ENCODE results near the gene YPEL3.
A peak's percentile ranks its signal among the peaks of the same experiment; 100 is the strongest.

YPEL3 gene

DNA sequence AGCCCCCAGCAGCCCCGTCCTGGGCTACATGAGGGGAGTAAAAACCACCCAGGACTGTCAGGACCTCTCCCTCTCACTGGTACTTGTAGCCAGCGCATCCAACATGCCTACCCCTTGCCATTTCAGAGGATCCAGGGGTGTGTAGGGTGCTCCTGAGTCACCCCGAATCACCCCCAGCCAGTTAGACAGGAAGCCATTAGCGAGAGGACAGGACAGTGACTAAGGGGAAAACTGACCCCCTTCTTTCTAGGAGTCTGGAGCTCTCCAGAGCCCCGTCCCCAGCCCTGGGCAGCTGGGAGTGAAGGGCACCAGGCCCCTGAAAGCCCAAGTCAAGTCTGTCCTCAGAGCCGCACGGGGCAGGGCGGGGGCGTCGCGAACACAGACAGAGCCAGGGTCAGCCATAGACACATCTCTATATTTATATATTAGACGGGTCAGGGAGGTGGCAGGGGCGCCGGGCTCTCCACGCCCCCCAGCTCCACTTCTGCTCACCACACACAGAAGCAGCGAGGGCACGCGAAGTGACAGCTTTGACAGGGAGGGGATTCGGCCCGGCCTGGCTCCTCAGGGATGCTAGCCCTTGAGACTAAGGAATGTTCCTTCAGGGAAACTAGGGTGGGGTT lies 17.8 kb upstream of the YPEL3 start:
- H2BK120ac ChIP-seq (ENCODE audit: insufficient read depth, low read length, poor library complexity): no peak overlapping the region
- WGBS (ENCODE audit: extremely low coverage, insufficient coverage, insufficient read length): no CpG with 5 or more reads among the region's 20 CpGs
- no peak overlapping the region for H4K91ac ChIP-seq (ENCODE audit: low read depth, low read length)
- H3K27ac ChIP-seq (ENCODE audit: low read depth, low read length): no peak overlapping the region
- peaks cover 7 to 9% of the 10 kb centered on the region in 2 experiments for H3K4me1 ChIP-seq (ENCODE audit: control insufficient read depth in 1 of 2, insufficient read depth in 2 of 2, low read length in 2 of 2)
- no peak overlapping the region for H4K8ac ChIP-seq (ENCODE audit: low read depth, low read length)
- H3K9ac ChIP-seq (ENCODE audit: low read length): no peak overlapping the region
- H3K4ac ChIP-seq (ENCODE audit: low read depth, low read length): no peak overlapping the region
- H2BK12ac ChIP-seq (ENCODE audit: low read length): no peak overlapping the region
- no peak overlapping the region for H3K4me2 ChIP-seq (ENCODE audit: low read length)
- H3K27me3 ChIP-seq (ENCODE audit: insufficient read depth, low read length): no peaks in the 10 kb centered on the region
- no peak overlapping the region for H3K14ac ChIP-seq (ENCODE audit: low read length)
- H2BK5ac ChIP-seq (ENCODE audit: low read depth, low read length, poor library complexity): no peak overlapping the region
- no peak overlapping the region for H3K4me3 ChIP-seq (ENCODE audit: low read depth, low read length)
- no peaks in the 10 kb centered on the region for H3K79me1 ChIP-seq (ENCODE audit: low read length)
- H3K23ac ChIP-seq (ENCODE audit: low read length): no peak overlapping the region
- no peak overlapping the region for H2AFZ ChIP-seq (ENCODE audit: insufficient read depth, low read length, poor library complexity)
- H4K12ac ChIP-seq (ENCODE audit: low read depth, low read length): no peak overlapping the region
- H3K79me2 ChIP-seq (ENCODE audit: control insufficient read depth, insufficient read depth, low read length, poor library complexity): no peaks in the 10 kb centered on the region
- no peak overlapping the region for H2AK5ac ChIP-seq (ENCODE audit: low read length)
- DNase-seq: no peak
- no peak overlapping the region for H3K18ac ChIP-seq (ENCODE audit: low read length)
- no peaks in the 10 kb centered on the region for H3K9me3 ChIP-seq (ENCODE audit: insufficient read depth, low read depth, low read length)
- peaks cover 19 to 24% of the 10 kb centered on the region in 2 experiments for H3K36me3 ChIP-seq (ENCODE audit: control insufficient read depth in 1 of 2, insufficient read depth in 2 of 2, low read length in 2 of 2)

DNA sequence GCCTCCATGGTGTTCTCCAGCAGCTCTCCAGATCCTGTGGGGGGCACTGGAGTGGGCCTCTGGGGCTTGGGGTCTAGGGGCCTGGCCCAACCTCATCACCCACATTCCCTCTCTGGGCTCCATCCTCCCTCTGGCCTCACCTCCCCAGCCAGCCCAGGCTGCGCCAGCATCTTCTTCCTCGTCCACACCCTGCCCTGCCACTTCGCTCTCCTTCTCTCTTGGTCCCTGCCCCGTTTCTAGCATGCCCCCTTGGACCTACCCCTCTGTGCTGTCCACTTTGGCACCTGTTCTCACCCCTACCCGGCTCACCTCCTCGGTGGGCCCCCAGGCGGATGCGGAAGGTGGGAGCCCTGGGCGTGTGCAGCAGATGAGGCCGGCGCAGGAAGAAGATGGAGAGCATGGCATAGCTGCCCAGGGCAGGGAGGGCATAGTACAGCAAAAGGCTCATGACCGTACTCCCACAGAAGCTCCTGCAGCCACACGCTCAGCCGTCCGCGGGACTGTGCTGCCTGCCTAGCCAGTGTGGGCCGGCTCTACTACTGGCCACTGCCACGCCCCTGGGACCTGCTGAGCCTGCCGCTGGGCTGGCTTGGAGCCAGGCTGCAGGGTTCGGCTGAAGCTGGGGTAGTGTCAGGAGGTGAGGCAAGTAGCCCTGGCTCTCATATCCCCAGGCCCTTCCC lies 17.2 kb upstream of the YPEL3 start, which contains the start of gene GDPD3:
GDPD3 (minus strand) TSS at position 507 of the 680 bp plus-strand sequence; CDS start at position 448, 59 bp downstream.
- Histone ChIP-seq H3K14ac (ENCODE audit: low read length) (no peak within 1 kb of the TSS), H2BK5ac (ENCODE audit: low read depth, low read length, poor library complexity) (no peak within 1 kb of the TSS), H4K91ac (ENCODE audit: low read depth, low read length) (no peak within 1 kb of the TSS), H2BK12ac (ENCODE audit: low read length) (no peak within 1 kb of the TSS), H3K27me3 (ENCODE audit: insufficient read depth, low read length) (no peaks in the 10 kb centered on the region), H3K23ac (ENCODE audit: low read length) (no peak within 1 kb of the TSS), H3K4me3 (ENCODE audit: low read depth, low read length) (no peak within 1 kb of the TSS), H3K9me3 (ENCODE audit: insufficient read depth, low read depth, low read length) (no peaks in the 10 kb centered on the region), H3K79me2 (ENCODE audit: control insufficient read depth, insufficient read depth, low read length, poor library complexity) (no peaks in the 10 kb centered on the region), H3K4ac (ENCODE audit: low read depth, low read length) (no peak within 1 kb of the TSS), H2AK5ac (ENCODE audit: low read length) (no peak within 1 kb of the TSS), H2BK120ac (ENCODE audit: insufficient read depth, low read length, poor library complexity) (no peak within 1 kb of the TSS), H3K27ac (ENCODE audit: low read depth, low read length) (no peak within 1 kb of the TSS), H3K4me2 (ENCODE audit: low read length) (no peak within 1 kb of the TSS), H3K36me3 (ENCODE audit: control insufficient read depth in 1 of 2, insufficient read depth in 2 of 2, low read length in 2 of 2) (peaks cover 16 to 23% of the 10 kb centered on the region in 2 experiments), H3K4me1 (ENCODE audit: control insufficient read depth in 1 of 2, insufficient read depth in 2 of 2, low read length in 2 of 2) (peaks cover 3 to 5% of the 10 kb centered on the region in 2 experiments), H3K18ac (ENCODE audit: low read length) (no peak within 1 kb of the TSS), H3K9ac (ENCODE audit: low read length) (no peak within 1 kb of the TSS), H3K79me1 (ENCODE audit: low read length) (no peaks in the 10 kb centered on the region), H4K8ac (ENCODE audit: low read depth, low read length) (no peak within 1 kb of the TSS), H4K12ac (ENCODE audit: low read depth, low read length) (no peak within 1 kb of the TSS), H2AFZ (ENCODE audit: insufficient read depth, low read length, poor library complexity) (no peak within 1 kb of the TSS)
- no CpG with 5 or more reads among the region's 20 CpGs for WGBS (ENCODE audit: extremely low coverage, insufficient coverage, insufficient read length)
- peak in 1 of 2 donors; percentile 58 for DNase-seq

- H3K4me3 ChIP-seq (ENCODE audit: low read depth, low read length): no peak overlapping the region
- H3K79me2 ChIP-seq (ENCODE audit: control insufficient read depth, insufficient read depth, low read length, poor library complexity): no peaks in the 10 kb centered on the region
- no peak overlapping the region for H3K14ac ChIP-seq (ENCODE audit: low read length)
- no CpG with 5 or more reads among the region's 29 CpGs for WGBS (ENCODE audit: extremely low coverage, insufficient coverage, insufficient read length)
- H3K79me1 ChIP-seq (ENCODE audit: low read length): no peaks in the 10 kb centered on the region
- DNase-seq: peak; percentile 84 to 91
- H3K9ac ChIP-seq (ENCODE audit: low read length): no peak overlapping the region
- H4K91ac ChIP-seq (ENCODE audit: low read depth, low read length): no peak overlapping the region
- H3K27me3 ChIP-seq (ENCODE audit: insufficient read depth, low read length): no peaks in the 10 kb centered on the region
- H2BK12ac ChIP-seq (ENCODE audit: low read length): no peak overlapping the region
- H3K9me3 ChIP-seq (ENCODE audit: insufficient read depth, low read depth, low read length): peaks cover 1% of the 10 kb centered on the region
- no peak overlapping the region for H3K4ac ChIP-seq (ENCODE audit: low read depth, low read length)
- peaks cover 0 to 2% of the 10 kb centered on the region in 2 experiments for H3K4me1 ChIP-seq (ENCODE audit: control insufficient read depth in 1 of 2, insufficient read depth in 2 of 2, low read length in 2 of 2)
- no peak overlapping the region for H3K18ac ChIP-seq (ENCODE audit: low read length)
- H2BK5ac ChIP-seq (ENCODE audit: low read depth, low read length, poor library complexity): no peak overlapping the region
- H3K36me3 ChIP-seq (ENCODE audit: control insufficient read depth in 1 of 2, insufficient read depth in 2 of 2, low read length in 2 of 2): peaks cover 14 to 19% of the 10 kb centered on the region in 2 experiments
- no peak overlapping the region for H3K4me2 ChIP-seq (ENCODE audit: low read length)
- no peak overlapping the region for H2AFZ ChIP-seq (ENCODE audit: insufficient read depth, low read length, poor library complexity)
- H2AK5ac ChIP-seq (ENCODE audit: low read length): no peak overlapping the region
- no peak overlapping the region for H2BK120ac ChIP-seq (ENCODE audit: insufficient read depth, low read length, poor library complexity)
- no peak overlapping the region for H4K8ac ChIP-seq (ENCODE audit: low read depth, low read length)
- no peak overlapping the region for H3K23ac ChIP-seq (ENCODE audit: low read length)
- no peak overlapping the region for H3K27ac ChIP-seq (ENCODE audit: low read depth, low read length)
- H4K12ac ChIP-seq (ENCODE audit: low read depth, low read length): no peak overlapping the region
These were observed 16.4 kb upstream of the YPEL3 start for GRCh38 chr16:30112197-30113030.

DNA sequence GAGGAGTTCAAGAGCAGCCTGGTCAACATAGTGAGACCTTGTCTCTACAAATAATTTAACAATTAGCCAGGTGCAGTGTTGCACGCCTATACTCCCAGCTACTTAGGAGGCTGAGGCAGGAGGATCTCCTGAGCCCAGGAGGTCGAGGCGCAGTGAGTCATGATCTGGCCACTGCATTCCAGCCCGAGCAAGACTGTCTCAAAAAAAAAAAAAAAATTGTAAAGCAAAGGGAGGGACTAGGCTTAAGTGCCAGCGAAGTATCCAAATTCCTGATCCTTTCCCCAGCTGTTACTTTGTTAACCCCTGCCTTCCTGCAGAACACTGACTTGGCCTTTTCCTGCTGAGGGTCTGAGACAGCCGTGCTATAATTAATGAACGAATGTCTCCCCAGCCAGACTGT lies 14.6 kb upstream of the YPEL3 start:
- H4K8ac ChIP-seq (ENCODE audit: low read depth, low read length): no peak overlapping the region

More for the DNA sequence above, 14.6 kb upstream of the YPEL3 start:
- Histone ChIP-seq H3K9me3 (ENCODE audit: insufficient read depth, low read depth, low read length) (peaks cover 1% of the 10 kb centered on the region), H3K18ac (ENCODE audit: low read length) (no peak overlapping the region), H3K27me3 (ENCODE audit: insufficient read depth, low read length) (no peaks in the 10 kb centered on the region), H3K79me1 (ENCODE audit: low read length) (no peaks in the 10 kb centered on the region), H2AK5ac (ENCODE audit: low read length) (no peak overlapping the region), H3K36me3 (ENCODE audit: control insufficient read depth in 1 of 2, insufficient read depth in 2 of 2, low read length in 2 of 2) (peaks cover 10 to 15% of the 10 kb centered on the region in 2 experiments), H3K4me1 (ENCODE audit: control insufficient read depth in 1 of 2, insufficient read depth in 2 of 2, low read length in 2 of 2) (peaks cover 0 to 2% of the 10 kb centered on the region in 2 experiments), H3K27ac (ENCODE audit: low read depth, low read length) (no peak overlapping the region), H2BK5ac (ENCODE audit: low read depth, low read length, poor library complexity) (no peak overlapping the region), H4K91ac (ENCODE audit: low read depth, low read length) (no peak overlapping the region), H3K4ac (ENCODE audit: low read depth, low read length) (no peak overlapping the region), H4K12ac (ENCODE audit: low read depth, low read length) (no peak overlapping the region), H3K23ac (ENCODE audit: low read length) (no peak overlapping the region), H3K9ac (ENCODE audit: low read length) (no peak overlapping the region), H3K4me2 (ENCODE audit: low read length) (no peak overlapping the region), H3K4me3 (ENCODE audit: low read depth, low read length) (no peak overlapping the region), H2BK12ac (ENCODE audit: low read length) (no peak overlapping the region), H3K79me2 (ENCODE audit: control insufficient read depth, insufficient read depth, low read length, poor library complexity) (no peaks in the 10 kb centered on the region), H2BK120ac (ENCODE audit: insufficient read depth, low read length, poor library complexity) (no peak overlapping the region), H3K14ac (ENCODE audit: low read length) (no peak overlapping the region), H2AFZ (ENCODE audit: insufficient read depth, low read length, poor library complexity) (no peak overlapping the region)
- no CpG with 5 or more reads among the region's 7 CpGs for WGBS (ENCODE audit: extremely low coverage, insufficient coverage, insufficient read length)
- peak; percentile 79 to 83 for DNase-seq
